GM12878 (cell line): ENCODE results near the gene NRBP1. TPM values are rescaled to one million over a fixed set of nuclear protein-coding genes. Genes with fewer than 3 reads are reported as not detected.

ENCODE experiments used
- NFIC ChIP-seq: IDR thresholded peaks from 2 replicates; pipeline ENCODE4 v1.6.1; 2012; ENCODE audit warnings: low read depth, mild to moderate bottlenecking, inconsistent platforms, low read length, moderate library complexity
- NRF1 ChIP-seq: conservative IDR thresholded peaks from 2 replicates; pipeline ENCODE4 v1.6.1; 2011; ENCODE audit warnings: mild to moderate bottlenecking, low read depth, low read length, improper control_type of control experiment
- POLR2A ChIP-seq: IDR thresholded peaks from 2 replicates; pipeline ENCODE4 v1.6.1; 2011; ENCODE audit warnings: low read depth, mild to moderate bottlenecking, low read length
- RELA ChIP-seq: fragments of 450-650 bp; IDR thresholded peaks from 2 replicates; pipeline ENCODE4 v1.8.0; 2014; ENCODE audit warnings: borderline replicate concordance; ENCODE audit not compliant: partially characterized antibody
- SMARCA5 ChIP-seq: fragments of 450-650 bp; IDR thresholded peaks from 2 replicates; pipeline ENCODE4 v1.6.1; 2017; ENCODE audit warnings: mild to moderate bottlenecking
- STAT1 ChIP-seq: fragments of 450-650 bp; conservative IDR thresholded peaks from 2 replicates; pipeline ENCODE4 v1.6.1; 2014; ENCODE audit warnings: antibody characterized with exemption, mild to moderate bottlenecking
- ZNF384 ChIP-seq: IDR thresholded peaks from 2 replicates; pipeline ENCODE4 v1.6.1; 2012; ENCODE audit warnings: low read depth, mild to moderate bottlenecking, low read length, improper control_type of control experiment, borderline replicate concordance
- polyA plus RNA-seq, 11 experiments: library from polyadenylated mRNA; depleted of rRNA in 4 of 11; unstranded in 6 of 11; stranded (reverse) in 5 of 11; fragments of >200 nt; fragmentation: Nextera tagmentation in 4 of 11; fragmentation: Illumina TruSeq in 1 of 11; extraction: Ambion mirVana in 4 of 11; extraction: Trizol in 1 of 11; gene quantifications; 1 replicate in 1 of 11; 2 replicates in 10 of 11; pipeline versions ENCODE4 v1.2.1 to v1.2.3, GENCODE V29; 2011 to 2016; ENCODE audit warnings: inconsistent platforms in 2 of 11, missing spikeins in 2 of 11, low read depth in 1 of 11
- total RNA-seq, 4 experiments: library from RNA; depleted of rRNA in 3 of 4; stranded (reverse); fragments of >200 nt in 3 of 4; fragmentation: Illumina TruSeq in 1 of 4; extraction: Trizol in 1 of 4; gene quantifications; 2 replicates each; pipeline versions ENCODE4 v1.2.1 to v1.2.3, GENCODE V29; 2013 to 2021
- TF ChIP-seq, protein P1 (sequence below): IDR thresholded peaks from 2 replicates; pipeline ENCODE4 v1.6.1; 2012; ENCODE audit warnings: low read depth, low read length, improper control_type of control experiment
- TF ChIP-seq, protein P2 (sequence below): fragments of 450-650 bp; IDR thresholded peaks from 2 replicates; pipeline ENCODE4 v1.6.1; 2014; ENCODE audit warnings: mild to moderate bottlenecking
- TF ChIP-seq, protein P3 (sequence below): fragments of 450-650 bp; IDR thresholded peaks from 2 replicates; pipeline ENCODE4 v1.6.1; 2018; ENCODE audit warnings: borderline replicate concordance, mild to moderate bottlenecking; ENCODE audit not compliant: partially characterized antibody
- TF ChIP-seq, protein P4 (sequence below): IDR thresholded peaks from 2 replicates; pipeline ENCODE4 v1.6.1; 2012; ENCODE audit warnings: mild to moderate bottlenecking, low read depth, low read length
- TF ChIP-seq, protein P5 (sequence below), 3 experiments: IDR thresholded peaks in 2 of 3; conservative IDR thresholded peaks in 1 of 3; 2 replicates each; pipeline ENCODE4 v1.5.1; 2011; ENCODE audit warnings: low read depth in 3 of 3, low read length in 3 of 3, mild to moderate bottlenecking in 3 of 3, control low read depth in 2 of 3, moderate library complexity in 2 of 3, inconsistent platforms in 1 of 3, mixed read lengths in 1 of 3; ENCODE audit not compliant: control insufficient read depth in 2 of 3, insufficient read depth in 1 of 3; ENCODE audit errors: extremely low read depth in 1 of 3
- TF ChIP-seq, protein P6 (sequence below): fragments of 450-650 bp; formaldehyde crosslinking; IDR thresholded peaks from 2 replicates; pipeline ENCODE4 v1.4.0; 2020; ENCODE audit warnings: mild to moderate bottlenecking, moderate library complexity

NRBP1 gene
- total and polyA plus RNA-seq, 10 of the 15 experiments (the other 5 are each of a cell fraction or from before 2014, with no cell fraction given) = 5.7 to 136 (median 66.1) TPM

DNA sequence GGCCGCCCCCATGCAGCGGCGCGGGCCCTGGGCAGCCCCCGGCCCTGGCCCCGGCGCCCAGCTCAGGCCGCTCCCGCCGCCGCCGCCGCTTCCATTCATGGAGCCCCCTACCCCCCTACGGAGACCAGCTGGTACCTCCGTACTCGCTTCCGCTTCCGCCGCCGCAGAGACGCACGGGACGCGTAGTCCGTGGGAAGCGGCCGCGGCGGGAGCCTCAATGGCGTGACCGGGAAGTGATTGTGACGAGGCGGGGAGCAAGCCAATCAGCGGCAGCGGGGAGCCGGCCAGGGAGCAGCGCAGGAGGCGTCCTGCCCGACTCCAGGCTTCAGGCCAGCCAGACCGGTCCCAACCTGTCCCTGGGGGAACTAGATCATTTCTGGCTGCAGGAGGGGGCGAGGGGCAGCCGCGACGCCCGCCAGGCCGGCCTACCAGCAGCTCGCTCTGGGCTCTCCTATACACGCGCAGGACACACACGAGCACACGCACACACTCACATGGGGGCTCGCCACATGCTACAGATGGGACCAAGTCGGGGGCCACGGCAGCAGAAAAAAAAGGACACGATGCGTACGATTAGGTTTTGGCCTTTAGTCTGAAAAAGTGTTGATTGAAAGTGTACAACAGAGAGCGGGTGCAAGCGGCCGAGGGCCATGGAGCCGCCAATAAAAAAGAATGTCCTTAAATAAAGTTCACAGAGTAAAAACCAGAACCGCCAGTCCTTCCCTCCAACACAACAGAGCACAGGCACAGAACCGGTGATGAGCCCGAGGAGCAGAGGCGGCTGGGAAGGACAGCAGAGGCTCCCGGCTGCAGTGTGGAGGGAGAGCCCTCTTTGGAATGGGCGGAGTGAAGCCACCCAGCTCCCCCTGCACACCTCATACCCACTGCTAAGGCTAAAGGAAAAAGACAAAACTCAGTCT, 47.5 kb upstream of the NRBP1 start, which contains the start of gene ZNF513 (continued):
- TF ChIP-seq, protein P1, sequence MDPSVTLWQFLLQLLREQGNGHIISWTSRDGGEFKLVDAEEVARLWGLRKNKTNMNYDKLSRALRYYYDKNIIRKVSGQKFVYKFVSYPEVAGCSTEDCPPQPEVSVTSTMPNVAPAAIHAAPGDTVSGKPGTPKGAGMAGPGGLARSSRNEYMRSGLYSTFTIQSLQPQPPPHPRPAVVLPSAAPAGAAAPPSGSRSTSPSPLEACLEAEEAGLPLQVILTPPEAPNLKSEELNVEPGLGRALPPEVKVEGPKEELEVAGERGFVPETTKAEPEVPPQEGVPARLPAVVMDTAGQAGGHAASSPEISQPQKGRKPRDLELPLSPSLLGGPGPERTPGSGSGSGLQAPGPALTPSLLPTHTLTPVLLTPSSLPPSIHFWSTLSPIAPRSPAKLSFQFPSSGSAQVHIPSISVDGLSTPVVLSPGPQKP = peak; percentile 61; the same call in 1 of the 2 replicates
- TF ChIP-seq NRF1 (0 out of 2 replicates have a peak, but pooled peaks have one; percentile 13), SMARCA5 (no peak), RELA (peak; percentile 36), STAT1 (peak; percentile 86; the same call in 1 of the 2 replicates), POLR2A (peak; percentile 91), NFIC (no peak), ZNF384 (no peak)
- TF ChIP-seq, protein P2, sequence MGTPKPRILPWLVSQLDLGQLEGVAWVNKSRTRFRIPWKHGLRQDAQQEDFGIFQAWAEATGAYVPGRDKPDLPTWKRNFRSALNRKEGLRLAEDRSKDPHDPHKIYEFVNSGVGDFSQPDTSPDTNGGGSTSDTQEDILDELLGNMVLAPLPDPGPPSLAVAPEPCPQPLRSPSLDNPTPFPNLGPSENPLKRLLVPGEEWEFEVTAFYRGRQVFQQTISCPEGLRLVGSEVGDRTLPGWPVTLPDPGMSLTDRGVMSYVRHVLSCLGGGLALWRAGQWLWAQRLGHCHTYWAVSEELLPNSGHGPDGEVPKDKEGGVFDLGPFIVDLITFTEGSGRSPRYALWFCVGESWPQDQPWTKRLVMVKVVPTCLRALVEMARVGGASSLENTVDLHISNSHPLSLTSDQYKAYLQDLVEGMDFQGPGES = no peak
- TF ChIP-seq, protein P3, sequence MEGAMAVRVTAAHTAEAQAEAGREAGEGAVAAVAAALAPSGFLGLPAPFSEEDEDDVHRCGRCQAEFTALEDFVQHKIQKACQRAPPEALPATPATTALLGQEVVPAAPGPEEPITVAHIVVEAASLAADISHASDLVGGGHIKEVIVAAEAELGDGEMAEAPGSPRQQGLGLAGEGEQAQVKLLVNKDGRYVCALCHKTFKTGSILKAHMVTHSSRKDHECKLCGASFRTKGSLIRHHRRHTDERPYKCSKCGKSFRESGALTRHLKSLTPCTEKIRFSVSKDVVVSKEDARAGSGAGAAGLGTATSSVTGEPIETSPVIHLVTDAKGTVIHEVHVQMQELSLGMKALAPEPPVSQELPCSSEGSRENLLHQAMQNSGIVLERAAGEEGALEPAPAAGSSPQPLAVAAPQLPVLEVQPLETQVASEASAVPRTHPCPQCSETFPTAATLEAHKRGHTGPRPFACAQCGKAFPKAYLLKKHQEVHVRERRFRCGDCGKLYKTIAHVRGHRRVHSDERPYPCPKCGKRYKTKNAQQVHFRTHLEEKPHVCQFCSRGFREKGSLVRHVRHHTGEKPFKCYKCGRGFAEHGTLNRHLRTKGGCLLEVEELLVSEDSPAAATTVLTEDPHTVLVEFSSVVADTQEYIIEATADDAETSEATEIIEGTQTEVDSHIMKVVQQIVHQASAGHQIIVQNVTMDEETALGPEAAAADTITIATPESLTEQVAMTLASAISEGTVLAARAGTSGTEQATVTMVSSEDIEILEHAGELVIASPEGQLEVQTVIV = peak; percentile 74
- TF ChIP-seq, protein P4, sequence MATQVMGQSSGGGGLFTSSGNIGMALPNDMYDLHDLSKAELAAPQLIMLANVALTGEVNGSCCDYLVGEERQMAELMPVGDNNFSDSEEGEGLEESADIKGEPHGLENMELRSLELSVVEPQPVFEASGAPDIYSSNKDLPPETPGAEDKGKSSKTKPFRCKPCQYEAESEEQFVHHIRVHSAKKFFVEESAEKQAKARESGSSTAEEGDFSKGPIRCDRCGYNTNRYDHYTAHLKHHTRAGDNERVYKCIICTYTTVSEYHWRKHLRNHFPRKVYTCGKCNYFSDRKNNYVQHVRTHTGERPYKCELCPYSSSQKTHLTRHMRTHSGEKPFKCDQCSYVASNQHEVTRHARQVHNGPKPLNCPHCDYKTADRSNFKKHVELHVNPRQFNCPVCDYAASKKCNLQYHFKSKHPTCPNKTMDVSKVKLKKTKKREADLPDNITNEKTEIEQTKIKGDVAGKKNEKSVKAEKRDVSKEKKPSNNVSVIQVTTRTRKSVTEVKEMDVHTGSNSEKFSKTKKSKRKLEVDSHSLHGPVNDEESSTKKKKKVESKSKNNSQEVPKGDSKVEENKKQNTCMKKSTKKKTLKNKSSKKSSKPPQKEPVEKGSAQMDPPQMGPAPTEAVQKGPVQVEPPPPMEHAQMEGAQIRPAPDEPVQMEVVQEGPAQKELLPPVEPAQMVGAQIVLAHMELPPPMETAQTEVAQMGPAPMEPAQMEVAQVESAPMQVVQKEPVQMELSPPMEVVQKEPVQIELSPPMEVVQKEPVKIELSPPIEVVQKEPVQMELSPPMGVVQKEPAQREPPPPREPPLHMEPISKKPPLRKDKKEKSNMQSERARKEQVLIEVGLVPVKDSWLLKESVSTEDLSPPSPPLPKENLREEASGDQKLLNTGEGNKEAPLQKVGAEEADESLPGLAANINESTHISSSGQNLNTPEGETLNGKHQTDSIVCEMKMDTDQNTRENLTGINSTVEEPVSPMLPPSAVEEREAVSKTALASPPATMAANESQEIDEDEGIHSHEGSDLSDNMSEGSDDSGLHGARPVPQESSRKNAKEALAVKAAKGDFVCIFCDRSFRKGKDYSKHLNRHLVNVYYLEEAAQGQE = no peak
- TF ChIP-seq, protein P5, sequence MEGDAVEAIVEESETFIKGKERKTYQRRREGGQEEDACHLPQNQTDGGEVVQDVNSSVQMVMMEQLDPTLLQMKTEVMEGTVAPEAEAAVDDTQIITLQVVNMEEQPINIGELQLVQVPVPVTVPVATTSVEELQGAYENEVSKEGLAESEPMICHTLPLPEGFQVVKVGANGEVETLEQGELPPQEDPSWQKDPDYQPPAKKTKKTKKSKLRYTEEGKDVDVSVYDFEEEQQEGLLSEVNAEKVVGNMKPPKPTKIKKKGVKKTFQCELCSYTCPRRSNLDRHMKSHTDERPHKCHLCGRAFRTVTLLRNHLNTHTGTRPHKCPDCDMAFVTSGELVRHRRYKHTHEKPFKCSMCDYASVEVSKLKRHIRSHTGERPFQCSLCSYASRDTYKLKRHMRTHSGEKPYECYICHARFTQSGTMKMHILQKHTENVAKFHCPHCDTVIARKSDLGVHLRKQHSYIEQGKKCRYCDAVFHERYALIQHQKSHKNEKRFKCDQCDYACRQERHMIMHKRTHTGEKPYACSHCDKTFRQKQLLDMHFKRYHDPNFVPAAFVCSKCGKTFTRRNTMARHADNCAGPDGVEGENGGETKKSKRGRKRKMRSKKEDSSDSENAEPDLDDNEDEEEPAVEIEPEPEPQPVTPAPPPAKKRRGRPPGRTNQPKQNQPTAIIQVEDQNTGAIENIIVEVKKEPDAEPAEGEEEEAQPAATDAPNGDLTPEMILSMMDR (IDR thresholded peaks at IDR 0.05 in 2 of 3, conservative IDR thresholded peaks at IDR 0.05 in 1 of 3; ENCODE audit: control insufficient read depth in 2 of 3, extremely low read depth in 1 of 3, insufficient read depth in 1 of 3, low read depth in 3 of 3, low read length in 3 of 3) = no peak
- TF ChIP-seq, protein P6, sequence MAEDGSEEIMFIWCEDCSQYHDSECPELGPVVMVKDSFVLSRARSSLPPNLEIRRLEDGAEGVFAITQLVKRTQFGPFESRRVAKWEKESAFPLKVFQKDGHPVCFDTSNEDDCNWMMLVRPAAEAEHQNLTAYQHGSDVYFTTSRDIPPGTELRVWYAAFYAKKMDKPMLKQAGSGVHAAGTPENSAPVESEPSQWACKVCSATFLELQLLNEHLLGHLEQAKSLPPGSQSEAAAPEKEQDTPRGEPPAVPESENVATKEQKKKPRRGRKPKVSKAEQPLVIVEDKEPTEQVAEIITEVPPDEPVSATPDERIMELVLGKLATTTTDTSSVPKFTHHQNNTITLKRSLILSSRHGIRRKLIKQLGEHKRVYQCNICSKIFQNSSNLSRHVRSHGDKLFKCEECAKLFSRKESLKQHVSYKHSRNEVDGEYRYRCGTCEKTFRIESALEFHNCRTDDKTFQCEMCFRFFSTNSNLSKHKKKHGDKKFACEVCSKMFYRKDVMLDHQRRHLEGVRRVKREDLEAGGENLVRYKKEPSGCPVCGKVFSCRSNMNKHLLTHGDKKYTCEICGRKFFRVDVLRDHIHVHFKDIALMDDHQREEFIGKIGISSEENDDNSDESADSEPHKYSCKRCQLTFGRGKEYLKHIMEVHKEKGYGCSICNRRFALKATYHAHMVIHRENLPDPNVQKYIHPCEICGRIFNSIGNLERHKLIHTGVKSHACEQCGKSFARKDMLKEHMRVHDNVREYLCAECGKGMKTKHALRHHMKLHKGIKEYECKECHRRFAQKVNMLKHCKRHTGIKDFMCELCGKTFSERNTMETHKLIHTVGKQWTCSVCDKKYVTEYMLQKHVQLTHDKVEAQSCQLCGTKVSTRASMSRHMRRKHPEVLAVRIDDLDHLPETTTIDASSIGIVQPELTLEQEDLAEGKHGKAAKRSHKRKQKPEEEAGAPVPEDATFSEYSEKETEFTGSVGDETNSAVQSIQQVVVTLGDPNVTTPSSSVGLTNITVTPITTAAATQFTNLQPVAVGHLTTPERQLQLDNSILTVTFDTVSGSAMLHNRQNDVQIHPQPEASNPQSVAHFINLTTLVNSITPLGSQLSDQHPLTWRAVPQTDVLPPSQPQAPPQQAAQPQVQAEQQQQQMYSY (CRISPR knock-in tag) = no peak
